GM18951 (cell line): ENCODE results near the gene DHX35.

Source experiments
- POLR2A ChIP-seq: IDR thresholded peaks from 4 replicates; pipeline ENCODE4 v1.6.1; 2011; ENCODE audit warnings: mild to moderate bottlenecking; ENCODE audit not compliant: insufficient read length, insufficient read depth; ENCODE audit errors: extremely low read depth
- in situ Hi-C: fragments of 300-500 bp; cut with MboI; formaldehyde crosslinking; loops from one replicate; pipeline ENCODE4 v1.12.0; 2022; ENCODE audit warnings: low sequenced_read_pairs, mixed read lengths, inconsistent platforms; ENCODE audit not compliant: unreplicated experiment

The DHX35 gene

GRCh38 chr20:38931984-38932383, 30.2 kb upstream of the DHX35 start:
- in situ Hi-C loops, result no loop called here

GRCh38 chr20:38932457-38933120, 29.6 kb upstream of the DHX35 start:
- TF ChIP-seq POLR2A, result no peak
- in situ Hi-C loops, result no loop called here

More at GRCh38 chr20:38931984-38932383, 30.2 kb upstream of the DHX35 start:
- no peak for TF ChIP-seq POLR2A

- in situ Hi-C loops, result no loop called here
- TF ChIP-seq POLR2A, result no peak
Measured at GRCh38 chr20:38934530-38934929, 27.6 kb upstream of the DHX35 start.

- in situ Hi-C loops, result no loop called here
- no peak for TF ChIP-seq POLR2A
Measured at GRCh38 chr20:38935285-38935684, 26.9 kb upstream of the DHX35 start.

GRCh38 chr20:38935967-38936407, 26.2 kb upstream of the DHX35 start:
- in situ Hi-C loops, result no loop called here

GRCh38 chr20:38937000-38937399, 25.1 kb upstream of the DHX35 start:
- TF ChIP-seq POLR2A, result no peak

More at GRCh38 chr20:38935967-38936407, 26.2 kb upstream of the DHX35 start:
- TF ChIP-seq POLR2A, result no peak

GRCh38 chr20:38937978-38938473, 24.1 kb upstream of the DHX35 start:
- no peak for TF ChIP-seq POLR2A
- in situ Hi-C loops, result no loop called here

More at GRCh38 chr20:38937000-38937399, 25.1 kb upstream of the DHX35 start:
- in situ Hi-C loops, result no loop called here

- no peak for TF ChIP-seq POLR2A
- in situ Hi-C loops, result no loop called here
Measured at GRCh38 chr20:38939686-38940085, 22.5 kb upstream of the DHX35 start.

- TF ChIP-seq POLR2A, result no peak
- in situ Hi-C loops, result no loop called here
Measured at GRCh38 chr20:38940644-38941043, 21.5 kb upstream of the DHX35 start.

- in situ Hi-C loops, result no loop called here
- no peak for TF ChIP-seq POLR2A
Measured at GRCh38 chr20:38941726-38942389, 20.3 kb upstream of the DHX35 start.

- TF ChIP-seq POLR2A, result no peak
- in situ Hi-C loops, result no loop called here
Measured at GRCh38 chr20:38945012-38945411, 17.1 kb upstream of the DHX35 start.

GRCh38 chr20:38946836-38947235, 15.3 kb upstream of the DHX35 start:
- TF ChIP-seq POLR2A, result no peak
- in situ Hi-C loops, result no loop called here

GRCh38 chr20:38947931-38948362, 14.2 kb upstream of the DHX35 start:
- in situ Hi-C loops, result no loop called here
- TF ChIP-seq POLR2A, result no peak

- in situ Hi-C loops, result no loop called here
- no peak for TF ChIP-seq POLR2A
Measured at GRCh38 chr20:38950254-38950653, 11.9 kb upstream of the DHX35 start.
